Measurements from ENCODE around the gene TRAPPC3.

Gene TRAPPC3

DNA sequence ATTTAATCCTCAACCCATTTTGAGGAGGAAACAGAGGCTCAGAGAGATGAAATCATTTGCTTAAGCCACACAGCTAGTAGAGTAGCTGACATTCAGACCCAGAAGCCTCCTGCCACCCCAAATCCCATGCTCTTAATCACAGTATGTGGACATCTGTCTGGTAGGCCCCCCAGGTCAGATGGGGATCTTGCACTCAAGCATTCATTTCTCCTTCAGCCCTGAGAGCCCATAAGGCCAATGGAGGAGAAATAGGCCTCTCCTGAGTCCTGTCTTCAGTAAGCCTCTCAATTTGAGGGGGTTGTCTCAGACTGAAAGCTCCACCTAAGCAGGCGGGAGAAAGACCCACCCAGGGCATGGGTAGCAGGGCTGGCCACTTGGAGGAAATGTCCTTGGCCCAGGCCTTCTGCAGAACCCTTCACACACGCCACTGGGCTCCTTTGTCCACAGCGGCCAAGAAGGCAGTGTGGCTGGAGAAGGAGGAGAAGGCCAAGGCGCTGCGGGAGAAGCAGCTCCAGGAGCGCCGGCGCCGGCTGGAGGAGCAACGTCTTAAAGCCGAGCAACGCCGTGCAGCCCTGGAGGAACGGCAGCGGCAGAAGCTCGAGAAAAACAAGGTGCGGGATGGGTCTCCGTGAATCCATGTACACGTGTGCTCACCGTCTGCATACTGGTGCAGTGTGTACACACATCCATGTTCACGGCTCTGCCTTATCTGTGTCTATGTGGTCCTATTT is 22.9 kb upstream of the TRAPPC3 start:
- Histone ChIP-seq H3K36me3 (ENCODE audit: control insufficient read depth, insufficient read depth, low read length) (no peaks in the 10 kb centered on the region), H3K4me2 (ENCODE audit: low read length) (no peak overlapping the region), H3K79me2 (peaks cover 11% of the 10 kb centered on the region), H3K9me3 (ENCODE audit: control insufficient read depth, low read length) (no peaks in the 10 kb centered on the region), H3K4me3 (ENCODE audit: low read depth, low read length) (no peak overlapping the region), H3K9ac (no peak overlapping the region), H2AFZ (no peak overlapping the region), H3K27ac (no peak overlapping the region), H3K4me1 (peaks cover 3% of the 10 kb centered on the region), H3K27me3 (ENCODE audit: control insufficient read depth, insufficient read depth, low read length) (no peaks in the 10 kb centered on the region)
- TF ChIP-seq, protein P1, sequence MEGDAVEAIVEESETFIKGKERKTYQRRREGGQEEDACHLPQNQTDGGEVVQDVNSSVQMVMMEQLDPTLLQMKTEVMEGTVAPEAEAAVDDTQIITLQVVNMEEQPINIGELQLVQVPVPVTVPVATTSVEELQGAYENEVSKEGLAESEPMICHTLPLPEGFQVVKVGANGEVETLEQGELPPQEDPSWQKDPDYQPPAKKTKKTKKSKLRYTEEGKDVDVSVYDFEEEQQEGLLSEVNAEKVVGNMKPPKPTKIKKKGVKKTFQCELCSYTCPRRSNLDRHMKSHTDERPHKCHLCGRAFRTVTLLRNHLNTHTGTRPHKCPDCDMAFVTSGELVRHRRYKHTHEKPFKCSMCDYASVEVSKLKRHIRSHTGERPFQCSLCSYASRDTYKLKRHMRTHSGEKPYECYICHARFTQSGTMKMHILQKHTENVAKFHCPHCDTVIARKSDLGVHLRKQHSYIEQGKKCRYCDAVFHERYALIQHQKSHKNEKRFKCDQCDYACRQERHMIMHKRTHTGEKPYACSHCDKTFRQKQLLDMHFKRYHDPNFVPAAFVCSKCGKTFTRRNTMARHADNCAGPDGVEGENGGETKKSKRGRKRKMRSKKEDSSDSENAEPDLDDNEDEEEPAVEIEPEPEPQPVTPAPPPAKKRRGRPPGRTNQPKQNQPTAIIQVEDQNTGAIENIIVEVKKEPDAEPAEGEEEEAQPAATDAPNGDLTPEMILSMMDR (IDR thresholded peaks at IDR 0.05): no peak

DNA sequence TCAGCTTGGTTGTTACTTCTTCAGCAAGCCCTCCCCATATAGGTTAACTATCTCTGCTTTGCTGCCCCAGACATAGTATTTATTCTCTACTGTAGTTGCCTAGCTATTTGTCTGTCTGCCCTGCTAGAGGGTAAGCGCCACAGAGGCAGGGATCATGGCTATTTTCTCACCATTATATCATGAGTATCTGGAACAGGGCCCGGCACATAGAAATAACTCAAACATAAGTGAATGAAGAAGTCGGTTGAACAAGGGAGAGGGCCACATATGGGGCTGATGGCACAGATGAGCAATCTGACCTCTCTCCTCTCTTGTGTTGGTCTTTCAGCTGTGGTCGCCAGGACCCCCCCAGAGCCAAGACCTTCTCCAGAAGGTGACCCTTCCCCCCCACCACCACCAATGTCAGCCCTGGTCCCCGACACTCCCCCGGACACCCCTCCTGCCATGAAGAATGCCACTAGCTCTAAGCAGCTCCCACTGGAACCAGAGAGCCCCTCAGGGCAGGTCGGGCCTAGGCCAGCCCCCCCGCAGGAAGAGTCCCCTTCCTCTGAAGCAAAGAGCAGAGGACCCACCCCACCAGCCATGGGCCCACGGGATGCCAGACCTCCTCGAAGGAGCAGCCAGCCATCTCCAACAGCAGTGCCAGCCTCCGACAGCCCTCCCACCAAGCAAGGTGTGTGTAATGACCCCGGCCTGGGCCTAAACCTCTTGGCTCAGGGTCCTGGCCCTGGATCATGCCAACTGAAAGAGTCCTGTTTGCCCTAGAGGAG is 21.5 kb upstream of the TRAPPC3 start:
- Histone ChIP-seq H3K9me3 (ENCODE audit: control insufficient read depth, low read length) (no peaks in the 10 kb centered on the region), H3K4me2 (ENCODE audit: low read length) (no peak overlapping the region), H3K27me3 (ENCODE audit: control insufficient read depth, insufficient read depth, low read length) (no peaks in the 10 kb centered on the region), H3K9ac (no peak overlapping the region), H3K36me3 (ENCODE audit: control insufficient read depth, insufficient read depth, low read length) (no peaks in the 10 kb centered on the region), H3K79me2 (peaks cover 12% of the 10 kb centered on the region), H3K4me3 (ENCODE audit: low read depth, low read length) (no peak overlapping the region), H2AFZ (no peak overlapping the region), H3K27ac (no peak overlapping the region), H3K4me1 (peaks cover 12% of the 10 kb centered on the region)
- TF ChIP-seq, protein P1 (IDR thresholded peaks at IDR 0.05): no peak

DNA sequence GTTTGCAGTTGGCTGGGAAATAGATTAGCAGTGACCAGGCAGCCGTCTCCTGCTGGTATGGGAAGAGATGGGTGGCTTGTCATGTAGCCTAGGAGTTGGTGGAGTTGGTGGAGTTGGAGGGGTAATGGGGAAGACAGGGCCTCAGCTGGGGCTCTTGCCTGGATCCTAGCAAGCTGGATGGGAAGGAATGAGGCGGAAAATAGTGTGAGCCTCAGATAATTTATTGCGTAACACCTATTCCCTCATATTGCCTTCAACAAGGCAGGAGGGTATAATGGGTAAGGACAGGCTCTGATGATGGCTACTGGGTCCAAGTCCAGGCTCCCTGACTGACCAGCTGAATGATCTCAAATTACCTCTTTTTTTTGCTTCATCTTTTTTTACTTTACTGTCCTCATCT is 19.2 kb upstream of the TRAPPC3 start:
- no peak overlapping the region for H2AFZ ChIP-seq
- no peaks in the 10 kb centered on the region for H3K27me3 ChIP-seq (ENCODE audit: control insufficient read depth, insufficient read depth, low read length)
- no peak overlapping the region for H3K4me2 ChIP-seq (ENCODE audit: low read length)
- H3K9me3 ChIP-seq (ENCODE audit: control insufficient read depth, low read length): no peaks in the 10 kb centered on the region
- peaks cover 18% of the 10 kb centered on the region for H3K79me2 ChIP-seq
- no peak overlapping the region for H3K9ac ChIP-seq
- H3K4me1 ChIP-seq: peaks cover 12% of the 10 kb centered on the region
- TF ChIP-seq, protein P1 (IDR thresholded peaks at IDR 0.05): no peak
- H3K4me3 ChIP-seq (ENCODE audit: low read depth, low read length): no peak overlapping the region
- H3K36me3 ChIP-seq (ENCODE audit: control insufficient read depth, insufficient read depth, low read length): no peaks in the 10 kb centered on the region
- no peak overlapping the region for H3K27ac ChIP-seq

DNA sequence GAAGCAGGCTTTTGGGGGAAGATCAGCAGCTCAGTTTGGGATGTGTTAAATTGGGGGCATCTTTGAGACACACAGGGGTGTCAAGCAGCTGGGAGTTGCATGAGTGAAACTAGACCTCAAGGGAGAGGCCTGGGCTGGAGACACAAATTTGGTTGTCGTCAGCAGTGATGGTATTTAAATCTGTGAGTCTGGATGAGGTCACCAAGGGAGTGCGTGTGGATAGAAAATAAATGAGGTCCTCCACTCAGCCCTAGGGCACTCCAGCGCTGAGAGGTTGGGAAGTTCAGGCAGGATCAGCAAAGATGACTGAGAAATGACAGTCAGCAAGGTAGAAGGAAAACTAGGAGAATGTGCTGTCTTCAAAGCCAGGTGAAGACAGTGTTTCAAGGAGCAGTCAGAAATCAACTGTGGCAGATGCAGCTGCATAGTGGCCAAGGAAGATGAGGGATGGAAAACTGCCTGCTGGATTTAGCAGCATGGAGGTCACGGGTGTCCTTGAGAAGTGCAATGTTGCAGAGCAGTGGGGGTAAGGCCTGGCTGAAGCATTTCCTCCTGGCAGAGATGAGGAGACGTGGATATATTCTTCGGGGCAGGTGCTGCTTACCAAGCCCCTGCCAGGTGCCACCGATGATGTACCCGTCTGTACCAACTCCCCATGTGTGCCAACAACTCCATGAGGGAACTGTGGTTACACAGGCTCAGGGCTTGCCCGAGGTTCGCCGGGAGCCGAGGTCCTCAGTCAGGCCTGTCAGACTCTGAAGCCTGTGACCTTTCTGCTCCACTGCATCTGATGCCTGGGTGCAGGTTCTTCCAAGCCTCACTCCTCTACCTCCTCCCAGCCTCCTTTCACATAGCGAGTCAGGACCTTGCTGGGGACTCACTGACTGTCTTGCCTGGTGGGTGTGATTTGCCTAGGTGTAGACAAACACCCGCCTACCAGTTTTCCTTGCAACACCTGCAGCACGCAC is 17.9 kb upstream of the TRAPPC3 start:
- TF ChIP-seq, protein P1 (IDR thresholded peaks at IDR 0.05): no peak
- Histone ChIP-seq H3K4me2 (ENCODE audit: low read length) (no peak overlapping the region), H3K9me3 (ENCODE audit: control insufficient read depth, low read length) (no peaks in the 10 kb centered on the region), H2AFZ (no peak overlapping the region), H3K4me3 (ENCODE audit: low read depth, low read length) (no peak overlapping the region), H3K4me1 (peaks cover 12% of the 10 kb centered on the region), H3K79me2 (peaks cover 18% of the 10 kb centered on the region), H3K27me3 (ENCODE audit: control insufficient read depth, insufficient read depth, low read length) (no peaks in the 10 kb centered on the region), H3K9ac (no peak overlapping the region), H3K36me3 (ENCODE audit: control insufficient read depth, insufficient read depth, low read length) (no peaks in the 10 kb centered on the region), H3K27ac (peak overlapping the region; percentile 34)
